Mammary epithelial cell (primary cell): ENCODE results near the gene TNP1.

Experiments
- CTCF ChIP-seq, 2 donors: IDR thresholded peaks in 1 of 2; conservative IDR thresholded peaks in 1 of 2; 2 replicates each; pipeline ENCODE4 v1.5.1; 2011 to 2012; ENCODE audit warnings: inconsistent platforms in 2 of 2, low read length in 2 of 2, mild to moderate bottlenecking in 2 of 2, control low read depth in 1 of 2, low read depth in 1 of 2; ENCODE audit not compliant: insufficient read depth in 1 of 2; ENCODE audit errors: extremely low read depth in 1 of 2
- EZH2 ChIP-seq: IDR thresholded peaks from 2 replicates; pipeline ENCODE4 v1.6.1; 2012; ENCODE audit warnings: low read length, inconsistent platforms, borderline replicate concordance

- TF ChIP-seq CTCF (conservative IDR thresholded peaks at IDR 0.05 in 1 of 2, IDR thresholded peaks at IDR 0.05 in 1 of 2; ENCODE audit: extremely low read depth in 1 of 2, insufficient read depth in 1 of 2, low read depth in 1 of 2, low read length in 2 of 2) (no peak), EZH2 (no peak)
Observed at GRCh38 chr2:216819766-216820165, 40.1 kb downstream of the TNP1 start.
